Hematopoietic multipotent progenitor cell treated with erythropoietin and hydrocortisone succinate and interleukin-3 and kit ligand, for 15 days (in vitro differentiated cells): ENCODE results near the gene AIFM3.

ENCODE experiments used
- DNase-seq: peaks from one replicate; pipeline ENCODE4 v3.0.0-alpha.2; 2015; ENCODE audit warnings: low spot score

Gene AIFM3

DNA sequence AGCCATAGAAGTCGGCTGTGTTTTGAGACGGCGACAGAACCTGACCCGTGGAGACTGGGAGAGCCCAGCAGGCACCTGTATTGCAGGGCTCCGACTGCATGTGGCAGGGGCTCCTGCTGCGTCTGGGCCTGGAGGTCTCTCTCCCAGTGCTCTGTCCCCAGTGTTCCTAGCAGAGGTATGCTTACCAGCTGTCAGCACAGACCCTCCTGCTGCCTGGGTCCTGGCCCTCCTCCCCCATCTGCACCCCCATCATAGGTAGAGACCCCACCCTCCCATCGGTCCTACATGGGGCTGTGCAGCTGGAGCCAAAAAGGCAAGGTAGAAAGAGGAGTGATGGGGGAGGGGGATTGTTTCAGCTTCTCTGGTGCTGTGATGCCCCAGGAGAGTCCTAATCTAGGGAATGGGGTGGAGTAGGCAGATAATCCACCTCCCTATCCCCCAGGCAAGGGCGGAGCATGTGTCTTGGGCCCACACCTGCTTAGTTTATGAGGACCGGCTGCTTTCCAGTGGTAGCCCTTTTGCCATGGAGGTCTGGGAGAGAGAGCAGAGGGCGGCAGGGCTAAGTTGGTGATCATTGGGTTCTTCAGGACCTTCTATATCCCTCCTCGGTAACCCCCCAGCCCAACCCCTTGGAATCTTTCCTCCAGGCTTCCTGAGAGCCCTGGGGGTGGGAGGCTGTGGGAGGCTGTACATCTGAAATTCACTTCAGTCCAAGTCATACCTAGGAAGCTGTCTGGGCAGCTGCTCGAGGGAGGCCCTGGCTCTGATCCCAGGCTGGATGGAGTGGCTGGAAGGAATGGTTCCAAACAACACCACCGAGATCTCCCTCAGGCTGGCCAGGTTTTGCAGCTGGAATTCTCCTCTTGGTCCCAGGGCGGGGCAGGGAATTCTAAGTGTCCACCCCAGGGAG, 60.0 kb downstream of the AIFM3 start:
- no peak for DNase-seq

DNA sequence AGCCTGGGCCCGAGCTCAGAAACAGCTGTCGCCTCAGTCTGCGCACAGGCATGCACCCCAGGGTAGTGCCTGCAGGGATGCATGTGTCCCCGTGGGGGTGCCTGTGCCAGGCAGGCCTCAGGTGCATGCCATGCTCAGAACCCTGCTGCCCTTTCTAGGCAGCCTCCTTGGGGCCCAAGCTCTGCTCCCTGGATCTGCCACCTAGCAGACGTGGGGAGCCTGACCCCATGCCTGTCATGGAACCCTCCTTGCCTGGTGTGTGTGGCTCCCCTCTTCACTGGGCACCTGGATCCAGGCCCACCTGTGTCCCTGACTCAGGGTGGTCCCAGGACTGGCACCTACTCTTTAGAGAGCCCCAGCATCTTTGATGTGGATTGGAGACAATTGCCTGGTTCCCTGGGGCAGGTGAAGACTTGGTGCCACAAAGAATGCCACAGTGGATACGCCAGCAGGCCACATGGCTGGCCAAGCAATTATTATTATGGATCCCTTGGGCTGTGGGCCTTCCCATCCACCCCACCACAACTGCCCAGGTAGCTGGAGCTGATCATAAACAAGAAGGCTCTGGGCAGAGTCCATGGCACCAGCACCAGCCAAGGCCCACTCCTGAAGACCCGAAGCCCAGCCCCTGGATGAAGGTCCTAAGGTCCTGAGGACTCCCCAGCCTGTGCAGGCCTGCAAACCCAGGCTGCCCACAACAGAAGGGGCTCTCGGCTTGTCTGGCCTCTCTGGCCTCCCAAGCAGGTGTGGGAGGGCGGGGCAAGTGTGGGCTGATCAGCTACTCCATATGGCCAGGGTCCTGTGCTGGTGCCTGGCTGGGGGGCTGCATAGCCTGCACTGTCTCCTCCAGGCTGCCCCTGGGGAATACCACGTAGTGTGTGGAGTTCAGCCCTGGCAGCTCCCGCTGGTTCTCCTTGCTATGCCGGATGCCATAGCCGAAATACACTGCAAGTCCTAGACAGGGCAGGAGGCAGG, 61.5 kb downstream of the AIFM3 start:
- no peak for DNase-seq

DNA sequence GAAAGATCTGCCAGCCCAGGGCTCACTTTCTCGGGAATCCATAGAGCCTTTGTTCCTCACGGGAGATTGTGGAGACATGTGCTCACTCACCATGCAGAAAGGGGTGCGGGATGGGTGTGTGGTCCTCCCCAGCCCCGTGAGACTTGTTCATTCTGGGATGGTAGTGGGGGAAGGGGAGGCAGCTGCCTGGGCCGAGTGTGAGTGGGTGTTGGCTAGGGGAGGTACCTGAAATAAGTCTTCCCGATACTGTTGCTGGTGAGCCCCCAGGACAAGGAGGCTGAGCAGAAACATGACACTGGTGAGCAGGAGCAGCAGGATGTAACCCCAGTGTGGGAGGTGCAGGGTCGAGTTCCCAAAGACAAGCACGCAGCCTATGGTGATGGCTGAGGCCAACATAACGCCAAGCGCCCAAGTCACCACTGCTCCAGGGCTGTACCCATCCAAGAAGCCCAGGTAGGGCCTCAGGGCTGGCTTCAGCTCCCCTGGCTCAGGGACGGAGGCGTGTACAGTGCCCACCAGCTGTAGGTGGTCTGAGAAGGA, 62.5 kb downstream of the AIFM3 start:
- no peak for DNase-seq

DNA sequence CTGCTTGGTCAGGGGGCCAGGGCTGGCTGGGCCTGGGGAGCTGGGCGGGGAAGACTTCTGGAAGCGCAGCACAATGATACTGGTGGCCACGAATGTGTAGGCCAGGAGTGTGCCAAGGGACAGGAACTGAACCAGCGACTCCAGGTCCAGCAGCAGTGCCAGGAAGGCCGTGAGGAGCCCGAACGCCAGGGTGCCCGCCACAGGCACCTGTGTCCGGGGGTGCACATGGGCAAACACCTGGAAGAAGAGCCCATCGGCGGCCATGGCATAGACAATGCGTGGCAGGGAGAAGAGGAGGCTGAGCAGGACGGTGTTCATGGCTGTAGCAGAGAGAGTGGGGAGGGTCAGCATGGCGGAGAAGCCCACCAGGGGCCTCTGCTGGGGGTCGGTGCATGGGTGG, 63.0 kb downstream of the AIFM3 start:
- DNase-seq: no peak
